Adrenal gland (tissue), 12 donors: ENCODE results near the gene PTPRN2. TPM values are rescaled to one million over a fixed set of nuclear protein-coding genes. Genes with fewer than 3 reads are reported as not detected.

ENCODE experiments used
- DNase-seq, 7 donors: peaks; one replicate each; pipeline ENCODE4 v3.0.0-alpha.2; 2019 to 2020
- H3K27ac ChIP-seq, 5 donors: fragments of 200-600 bp; sonication (generic) in 4 of 5; 1 replicate in 3 of 5; 2 replicates in 2 of 5; pipeline versions ENCODE4 v1.5.1 to v1.8.0; 2016 to 2020; ENCODE audit warnings: mild to moderate bottlenecking in 1 of 5
- H3K27me3 ChIP-seq: fragments of 200-600 bp; 2 replicates; pipeline ENCODE4 v1.8.0; 2021
- H3K36me3 ChIP-seq, 2 donors: fragments of 200-600 bp; replicated peaks in 1 of 2; 1 replicate in 1 of 2; 2 replicates in 1 of 2; pipeline versions ENCODE4 v1.5.1 to v1.8.0; 2018 to 2022
- H3K4me1 ChIP-seq, 2 donors: fragments of 200-600 bp; replicated peaks in 1 of 2; 1 replicate in 1 of 2; 2 replicates in 1 of 2; pipeline versions ENCODE4 v1.5.1 to v1.8.0; 2018 to 2021
- H3K4me3 ChIP-seq, 4 donors: fragments of 200-600 bp; sonication (generic) in 3 of 4; one replicate each; pipeline ENCODE4 v1.5.1; 2016 to 2018
- H3K9me3 ChIP-seq, 3 donors: fragments of 200-600 bp; sonication (generic) in 1 of 3; replicated peaks in 1 of 3; 1 replicate in 2 of 3; 2 replicates in 1 of 3; pipeline versions ENCODE4 v1.5.1 to v1.8.0; 2016 to 2021
- CTCF ChIP-seq, 6 experiments: fragments of 450-650 bp in 4 of 6; fragments of 200-600 bp in 2 of 6; sonication (generic) in 1 of 6; IDR thresholded peaks; 1 replicate in 5 of 6; 2 replicates in 1 of 6; pipeline versions ENCODE4 v1.5.1 to v1.8.0; 2016 to 2021; ENCODE audit warnings: antibody characterized with exemption in 6 of 6, mild to moderate bottlenecking in 2 of 6, moderate library complexity in 1 of 6
- POLR2A ChIP-seq, 2 donors: fragments of 450-650 bp; IDR thresholded peaks; one replicate each; pipeline ENCODE4 v1.6.1; 2017; ENCODE audit warnings: antibody characterized with exemption in 2 of 2, mild to moderate bottlenecking in 2 of 2, moderate library complexity in 1 of 2
- WGBS, 4 donors: extraction: QIAGEN DNeasy Blood & Tissue Kit in 2 of 4; methylation state at CpG; one replicate each; pipeline versions ENCODE4 v1.1.5 to v1.1.7; 2013 to 2017; 5-methylcytosine and 5-hydroxymethylcytosine counted together
- intact Hi-C, 2 donors: fragments of 100-400 bp; cut with DNase I; formaldehyde crosslinking; loops; one replicate each; pipeline versions ENCODE4 v1.14.1 to v1.15.0; 2022 to 2023
- polyA plus RNA-seq, 3 donors: library from polyadenylated mRNA; stranded (reverse); fragments of 200-250 nt in 2 of 3; fragments of 350-450 nt in 1 of 3; fragmentation: Illumina TruSeq in 1 of 3; extraction: RNeasy Lipid Tissue Mini Kit (QIAGEN cat#74804) in 1 of 3; gene quantifications; one replicate each; pipeline ENCODE4 v1.2.3, GENCODE V29; 2013 to 2014
- total RNA-seq, 9 donors: library from RNA; depleted of rRNA in 4 of 9; stranded (reverse); fragments of >200 nt in 4 of 9; fragments of 120-200 nt in 1 of 9; fragmentation: NEBNext Ultra II Directional in 1 of 9; extraction: Animal tissue kit (Norgen Biotek cat#: 25700) in 1 of 9; gene quantifications; one replicate each; pipeline versions ENCODE4 v1.1.0 to v1.2.4, GENCODE V29; 2013 to 2023
- donor health status: healthy with polysubstance abuse.
- donor health status: Bipolar disorder and iron deficiency.
- donor health status: DM: yes; HTN: yes; CAD: no.
- donor health status: DM: no; HTN: no; CAD: no.
- donor health status: DM: no; HTN: no; CAD: no.
- donor health status: DM: yes; HTN: yes; CAD: no.

The PTPRN2 gene
- total and polyA plus RNA-seq, 12 donors = 2.2 to 16.2 (median 3.4) TPM

- WGBS, 4 donors = 75 to 84% (median 79%) methylated on average over 12 of the region's 12 CpGs
- TF ChIP-seq CTCF (IDR thresholded peaks at IDR 0.05) (no peak), POLR2A (IDR thresholded peaks at IDR 0.05) (no peak)
- Histone ChIP-seq H3K4me1 (no peaks in the 10 kb centered on the region), H3K9me3 (no peaks in the 10 kb centered on the region), H3K36me3 (no peaks in the 10 kb centered on the region), H3K27ac (no peak overlapping the region), H3K27me3 (no peaks in the 10 kb centered on the region), H3K4me3 (no peak overlapping the region)
- no peak for DNase-seq
- intact Hi-C loops = no loop called here
Measured at GRCh38 chr7:158259671-158260418, 327.8 kb downstream of the PTPRN2 start.

- Histone ChIP-seq H3K9me3 (no peaks in the 10 kb centered on the region), H3K27me3 (no peaks in the 10 kb centered on the region), H3K27ac (no peak overlapping the region), H3K4me3 (no peak overlapping the region), H3K4me1 (no peaks in the 10 kb centered on the region), H3K36me3 (no peaks in the 10 kb centered on the region)
- DNase-seq = no peak
- 81 to 90% (median 87%) methylated on average over 3 to 10 of the region's 10 CpGs for WGBS, 4 donors
- no peak for TF ChIP-seq POLR2A (IDR thresholded peaks at IDR 0.05)
- no peak for TF ChIP-seq CTCF (IDR thresholded peaks at IDR 0.05)
- intact Hi-C loops = no loop called here
Measured at GRCh38 chr7:158259141-158259540, 328.5 kb downstream of the PTPRN2 start.

GRCh38 chr7:158258411-158259130, 329.1 kb downstream of the PTPRN2 start:
- Histone ChIP-seq H3K9me3 (no peaks in the 10 kb centered on the region), H3K27ac (no peak overlapping the region), H3K27me3 (no peaks in the 10 kb centered on the region), H3K36me3 (no peaks in the 10 kb centered on the region), H3K4me1 (no peaks in the 10 kb centered on the region), H3K4me3 (no peak overlapping the region)
- WGBS, 4 donors = 87 to 90% (median 88%) methylated on average over 20 to 22 of the region's 22 CpGs
- DNase-seq = no peak
- intact Hi-C loops = no loop called here
- TF ChIP-seq POLR2A (IDR thresholded peaks at IDR 0.05) = no peak
- TF ChIP-seq CTCF (IDR thresholded peaks at IDR 0.05) = no peak

- Histone ChIP-seq H3K9me3 (no peaks in the 10 kb centered on the region), H3K36me3 (no peaks in the 10 kb centered on the region), H3K27ac (no peak overlapping the region), H3K4me1 (no peaks in the 10 kb centered on the region), H3K4me3 (no peak overlapping the region), H3K27me3 (no peaks in the 10 kb centered on the region)
- DNase-seq = no peak
- TF ChIP-seq CTCF (IDR thresholded peaks at IDR 0.05) = no peak
- TF ChIP-seq POLR2A (IDR thresholded peaks at IDR 0.05) = no peak
- 84 to 88% (median 87%) methylated on average over 27 to 33 of the region's 33 CpGs for WGBS, 4 donors
- intact Hi-C loops = no loop called here
Measured at GRCh38 chr7:158257516-158258410, 329.9 kb downstream of the PTPRN2 start.
